SK-N-MC (cell line): ENCODE results near the gene DLL4.

Source experiments
- DNase-seq: peaks from one replicate; pipeline ENCODE4 v3.0.0-alpha.2; 2011; ENCODE audit warnings: low read depth, low spot score
- H3K27ac ChIP-seq: fragments of 200-600 bp; sonication (generic); 2 replicates; pipeline ENCODE4 v1.5.1; 2016; ENCODE audit warnings: mixed run types
- H3K36me3 ChIP-seq: fragments of 200-600 bp; sonication (generic); 2 replicates; pipeline ENCODE4 v1.6.1; 2017; ENCODE audit warnings: antibody characterized with exemption, low read length, mixed read lengths; ENCODE audit not compliant: insufficient read depth
- H3K4me3 ChIP-seq: fragments of 200-600 bp; sonication (generic); 2 replicates; pipeline ENCODE4 v1.5.1; 2016
- H3K9ac ChIP-seq: fragments of 200-600 bp; sonication (generic); 2 replicates; pipeline ENCODE4 v1.8.0; 2017; ENCODE audit warnings: mixed run types, mixed read lengths; ENCODE audit not compliant: insufficient read length
- H3K9me3 ChIP-seq: fragments of 200-600 bp; sonication (generic); 2 replicates; pipeline ENCODE4 v1.6.1; 2017; ENCODE audit warnings: low read depth, mild to moderate bottlenecking, antibody characterized with exemption, low read length, moderate library complexity, mixed read lengths
- EZH2 ChIP-seq: fragments of 200-600 bp; sonication (generic); IDR thresholded peaks from one replicate; pipeline ENCODE4 v1.6.1; 2017; ENCODE audit warnings: antibody characterized with exemption
- FOXP2 ChIP-seq: optimal IDR thresholded peaks from 2 replicates; pipeline ENCODE3; 2011; ENCODE audit warnings: mild to moderate bottlenecking, moderate library complexity; ENCODE audit not compliant: insufficient read depth; ENCODE audit errors: extremely low read length, control extremely low read depth
- POLR2AphosphoS5 ChIP-seq: IDR thresholded peaks from 2 replicates; pipeline ENCODE4 v1.6.1; 2012; ENCODE audit warnings: mild to moderate bottlenecking, low read depth, low read length, borderline replicate concordance

The DLL4 gene

DNA sequence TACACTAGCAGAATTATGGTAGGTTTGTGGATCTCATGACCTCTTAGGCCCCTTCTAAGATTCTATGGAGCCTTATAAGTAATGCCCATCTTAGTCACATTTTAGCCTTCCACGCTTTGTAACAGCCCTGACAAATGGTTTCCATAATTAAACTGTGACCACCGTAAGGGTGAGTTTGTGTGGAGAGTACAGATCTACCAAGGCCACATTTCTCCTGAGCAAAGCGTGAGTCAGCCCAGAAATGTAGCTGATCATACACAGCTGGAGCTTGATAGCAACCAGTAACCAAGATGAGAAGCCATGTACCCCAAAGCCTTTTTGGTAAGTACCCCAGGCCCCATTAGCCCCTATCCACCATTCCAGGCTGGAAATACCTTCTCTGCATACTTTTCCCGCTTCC lies 55.8 kb downstream of the DLL4 start:
- TF ChIP-seq POLR2AphosphoS5 (no peak), EZH2 (no peak), FOXP2 (no peak)
- no peak overlapping the region for H3K4me3 ChIP-seq
- DNase-seq, result no peak
- no peaks in the 10 kb centered on the region for H3K9me3 ChIP-seq
- no peak overlapping the region for H3K27ac ChIP-seq
- no peak overlapping the region for H3K9ac ChIP-seq
- H3K36me3 ChIP-seq, result peaks cover 89% of the 10 kb centered on the region

GRCh38 chr15:40985541-40986330 lies 56.6 kb downstream of the DLL4 start:
- Histone ChIP-seq H3K9ac (no peak overlapping the region), H3K4me3 (no peak overlapping the region), H3K27ac (no peak overlapping the region), H3K36me3 (peaks cover 89% of the 10 kb centered on the region), H3K9me3 (no peaks in the 10 kb centered on the region)
- no peak for DNase-seq
- TF ChIP-seq POLR2AphosphoS5 (no peak), EZH2 (no peak), FOXP2 (no peak)

- H3K9me3 ChIP-seq, result no peaks in the 10 kb centered on the region
- peaks cover 88% of the 10 kb centered on the region for H3K36me3 ChIP-seq
- TF ChIP-seq POLR2AphosphoS5 (no peak), FOXP2 (no peak), EZH2 (no peak)
Measured at GRCh38 chr15:40986820-40987219, 57.7 kb downstream of the DLL4 start.

DNA sequence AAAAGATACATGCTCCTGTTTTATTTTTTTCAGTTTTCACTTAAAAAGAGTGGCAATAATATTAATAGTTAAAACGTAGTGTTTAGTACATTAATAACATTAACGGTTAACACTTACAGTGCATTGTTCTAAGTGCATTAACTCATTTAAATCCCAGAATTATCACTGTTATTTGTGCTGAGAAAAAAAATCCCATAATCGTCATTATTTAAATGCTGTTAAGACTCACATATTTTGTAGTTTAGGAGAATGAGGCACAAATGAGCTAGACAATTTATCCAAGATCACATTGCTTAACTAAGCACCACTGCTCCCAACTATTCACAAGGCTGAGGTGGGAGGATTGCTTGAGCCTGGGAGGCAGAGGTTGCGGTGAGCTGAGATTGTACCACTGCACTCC lies 59.0 kb downstream of the DLL4 start:
- H3K27ac ChIP-seq, result no peak overlapping the region
- no peak overlapping the region for H3K9ac ChIP-seq
- TF ChIP-seq FOXP2 (no peak), POLR2AphosphoS5 (no peak), EZH2 (no peak)
- H3K4me3 ChIP-seq, result no peak overlapping the region
- no peak for DNase-seq
- H3K36me3 ChIP-seq, result peaks cover 82% of the 10 kb centered on the region
- no peaks in the 10 kb centered on the region for H3K9me3 ChIP-seq

More at GRCh38 chr15:40986820-40987219, 57.7 kb downstream of the DLL4 start:
- no peak for DNase-seq
- H3K27ac ChIP-seq, result 0 out of 2 replicates have a peak overlapping the region, but pooled peaks have one; percentile 7
- H3K4me3 ChIP-seq, result no peak overlapping the region
- no peak overlapping the region for H3K9ac ChIP-seq
